ENCODE results near the gene PRLH.

Gene PRLH, protein sequence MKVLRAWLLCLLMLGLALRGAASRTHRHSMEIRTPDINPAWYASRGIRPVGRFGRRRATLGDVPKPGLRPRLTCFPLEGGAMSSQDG

DNA sequence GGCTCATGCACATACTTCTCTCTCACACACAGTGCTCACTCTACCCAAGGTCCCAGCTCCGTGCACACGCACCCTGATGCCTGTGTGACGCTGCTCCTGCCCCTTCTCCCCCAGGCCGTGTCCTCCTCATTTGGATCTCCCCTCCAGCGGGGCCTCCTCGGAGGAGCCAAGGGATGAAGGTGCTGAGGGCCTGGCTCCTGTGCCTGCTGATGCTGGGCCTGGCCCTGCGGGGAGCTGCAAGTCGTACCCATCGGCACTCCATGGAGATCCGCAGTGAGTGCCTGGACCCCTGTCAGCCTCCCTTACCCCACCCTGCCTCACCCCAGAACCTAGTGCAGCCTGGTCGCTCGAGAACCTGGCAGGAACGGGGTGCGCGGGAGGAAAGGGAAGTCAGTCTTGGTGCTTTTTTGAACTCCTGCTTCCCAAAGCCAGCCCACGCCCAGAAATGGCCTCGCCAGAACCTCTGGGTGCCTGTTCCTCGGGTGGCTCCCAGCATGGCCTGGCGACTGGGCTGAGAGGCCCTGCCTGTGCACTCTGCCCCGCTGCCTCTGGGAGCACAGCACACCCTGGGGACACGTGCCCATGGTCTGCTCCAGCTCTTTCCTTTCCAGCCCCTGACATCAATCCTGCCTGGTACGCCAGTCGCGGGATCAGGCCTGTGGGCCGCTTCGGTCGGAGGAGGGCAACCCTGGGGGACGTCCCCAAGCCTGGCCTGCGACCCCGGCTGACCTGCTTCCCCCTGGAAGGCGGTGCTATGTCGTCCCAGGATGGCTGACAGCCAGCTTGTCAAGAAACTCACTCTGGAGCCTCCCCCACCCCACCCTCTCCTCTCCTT, at the start of gene PRLH:
Gene PRLH, plus strand, starts transcription at position 174 of the 835 bp plus-strand sequence. Its CDS starts 0 bp downstream, at position 174.
- DNase-seq, result no peak

DNA sequence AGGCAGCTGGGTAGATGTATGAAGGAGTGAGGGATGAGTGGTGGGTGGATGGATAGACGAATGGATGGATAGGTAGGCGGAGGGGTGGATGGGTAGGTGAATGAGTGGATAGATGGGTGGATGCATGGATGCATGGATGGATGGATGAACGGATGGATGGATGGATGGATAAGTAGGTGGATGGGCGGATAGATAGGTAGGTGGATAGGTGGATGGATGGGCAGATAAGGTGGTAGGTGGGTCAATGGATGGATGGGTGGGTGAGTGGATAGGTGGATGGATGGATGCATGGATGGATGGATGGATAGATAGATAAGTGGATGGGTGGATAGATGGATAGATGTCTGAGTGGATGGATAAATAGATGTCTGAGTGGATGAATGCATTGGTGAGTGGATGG, 49.2 kb upstream of the PRLH start:
- DNase-seq, result no peak

DNA sequence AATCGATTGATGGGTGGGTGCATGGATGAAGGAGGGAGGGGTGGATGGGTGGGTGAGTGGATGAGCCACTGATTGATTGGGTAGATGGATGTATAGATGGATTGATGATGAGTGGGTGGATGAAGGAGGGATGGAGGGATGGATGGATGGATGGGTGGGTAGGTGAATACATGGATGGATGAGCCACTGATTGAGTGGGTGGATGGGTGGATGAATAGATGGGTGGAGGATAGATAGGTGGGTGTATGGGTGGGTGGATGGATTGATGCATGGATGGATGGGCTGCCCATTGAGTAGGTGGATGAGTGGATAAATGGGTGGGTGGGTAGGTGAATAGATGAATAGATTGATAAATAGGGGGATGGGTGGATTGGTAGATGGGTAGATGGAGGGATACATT, 48.4 kb upstream of the PRLH start:
- DNase-seq, result no peak

DNA sequence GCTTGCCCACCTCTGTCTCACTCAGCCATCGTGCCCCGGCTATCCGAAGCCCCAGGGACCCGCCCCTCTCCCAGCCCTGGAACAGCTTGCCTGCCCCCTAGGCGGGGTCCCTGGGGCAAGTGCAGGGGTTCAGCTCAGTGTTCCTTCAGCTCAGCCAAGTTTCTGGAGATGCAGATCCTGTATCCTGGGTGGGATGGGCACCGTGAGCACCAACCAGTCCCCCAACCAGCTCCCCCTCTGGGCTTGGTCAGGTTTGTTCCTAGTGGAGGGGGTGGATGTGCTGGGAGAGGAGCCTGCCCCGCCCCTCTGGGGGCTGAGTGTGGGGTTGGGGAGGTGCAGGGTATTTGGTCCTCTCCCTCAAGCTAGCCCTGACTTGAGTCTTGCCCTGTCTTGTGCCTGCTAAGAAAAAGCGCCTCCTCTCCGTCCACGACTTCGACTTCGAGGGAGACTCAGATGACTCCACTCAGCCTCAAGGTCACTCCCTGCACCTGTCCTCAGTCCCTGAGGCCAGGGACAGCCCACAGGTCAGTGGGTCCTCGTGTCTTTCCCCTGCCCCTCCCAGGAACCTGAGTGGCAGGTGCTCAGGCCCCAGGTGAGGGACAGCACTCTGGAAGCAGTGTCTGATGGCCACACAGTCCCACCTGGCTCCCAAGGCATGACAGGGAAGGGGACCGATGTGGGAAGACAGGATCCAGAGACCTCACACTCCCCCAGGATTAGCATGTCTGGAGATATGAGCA, 46.7 kb upstream of the PRLH start:
- DNase-seq, result no peak

DNA sequence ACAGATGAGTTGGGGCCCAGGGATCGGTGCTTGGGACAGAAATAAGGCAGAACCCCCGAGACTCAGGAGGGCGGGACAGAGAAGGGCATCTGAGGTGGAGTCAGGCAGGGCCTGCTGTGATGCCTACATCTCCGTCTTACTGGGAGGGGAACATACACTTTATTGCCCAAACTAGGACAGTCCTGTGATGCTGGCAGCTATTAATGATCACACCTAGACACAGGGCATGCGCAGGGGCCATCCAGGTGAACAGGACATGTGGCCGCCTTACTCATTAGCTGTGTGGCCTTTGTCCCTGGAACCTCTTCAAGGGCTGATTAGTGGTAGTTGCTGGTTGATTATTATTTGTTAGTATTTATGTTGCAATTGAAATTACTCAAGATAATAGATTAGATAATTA, 46.1 kb upstream of the PRLH start:
- no peak for DNase-seq

DNA sequence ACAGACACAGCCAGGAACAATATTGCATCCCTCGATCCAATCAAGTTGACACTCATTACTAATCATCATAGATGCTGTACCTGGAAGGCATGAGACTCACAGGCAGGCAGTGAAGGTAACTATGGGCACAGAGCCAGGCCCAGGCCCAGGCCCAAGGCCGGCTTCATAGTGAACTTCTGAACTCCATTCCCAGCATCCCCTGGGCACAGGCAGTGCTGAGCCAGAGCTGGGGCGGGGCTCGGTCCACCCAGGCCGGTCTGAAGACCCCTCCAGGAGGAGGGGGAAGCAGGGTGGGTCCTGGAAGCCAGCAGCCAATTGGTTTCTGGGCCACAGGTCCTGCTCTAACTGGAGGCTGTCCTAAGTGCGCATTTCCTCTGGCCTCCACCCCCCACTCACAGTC, 41.7 kb upstream of the PRLH start:
- no peak for DNase-seq

DNA sequence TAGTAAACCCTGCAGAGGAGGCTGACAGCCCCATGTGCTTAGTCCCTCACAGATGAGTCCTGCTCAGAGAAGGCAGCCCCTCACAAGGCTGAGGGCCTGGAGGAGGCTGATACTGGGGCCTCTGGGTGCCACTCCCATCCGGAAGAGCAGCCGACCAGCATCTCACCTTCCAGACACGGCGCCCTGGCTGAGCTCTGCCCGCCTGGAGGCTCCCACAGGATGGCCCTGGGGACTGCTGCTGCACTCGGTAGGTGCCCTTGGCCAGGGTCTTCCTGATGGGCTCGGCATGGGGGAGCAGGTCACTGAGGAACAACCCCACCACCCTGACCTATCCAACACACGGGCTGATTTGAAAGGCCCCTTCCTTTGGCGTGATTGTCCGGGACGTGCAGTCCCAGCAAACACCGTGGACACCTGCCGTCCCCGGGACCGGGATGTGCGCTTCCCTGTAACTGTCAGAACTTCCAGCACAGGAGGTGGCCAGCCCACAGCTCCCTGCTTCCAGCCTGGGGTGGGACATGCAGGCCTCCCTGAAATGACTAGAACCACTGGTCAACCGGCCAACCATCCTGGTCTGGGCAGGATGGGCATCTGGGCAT, 40.7 kb upstream of the PRLH start:
- DNase-seq, result no peak

DNA sequence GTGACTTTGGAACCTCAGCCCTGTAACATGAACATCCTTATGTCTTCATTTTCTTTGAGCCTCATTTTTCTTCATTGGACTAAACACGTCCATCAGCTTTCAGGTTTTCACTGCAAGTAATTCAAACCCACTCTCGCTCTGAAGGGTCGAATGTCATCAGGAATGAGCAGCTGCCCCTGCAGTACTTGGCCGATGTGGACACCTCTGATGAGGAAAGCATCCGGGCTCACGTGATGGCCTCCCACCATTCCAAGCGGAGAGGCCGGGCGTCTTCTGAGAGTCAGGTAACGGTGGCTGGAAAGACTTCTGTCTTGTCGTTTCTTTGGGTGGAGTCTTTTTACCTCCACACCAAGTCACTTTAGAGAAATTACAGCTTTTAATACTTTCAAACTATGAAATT, 39.1 kb upstream of the PRLH start:
- no peak for DNase-seq

DNA sequence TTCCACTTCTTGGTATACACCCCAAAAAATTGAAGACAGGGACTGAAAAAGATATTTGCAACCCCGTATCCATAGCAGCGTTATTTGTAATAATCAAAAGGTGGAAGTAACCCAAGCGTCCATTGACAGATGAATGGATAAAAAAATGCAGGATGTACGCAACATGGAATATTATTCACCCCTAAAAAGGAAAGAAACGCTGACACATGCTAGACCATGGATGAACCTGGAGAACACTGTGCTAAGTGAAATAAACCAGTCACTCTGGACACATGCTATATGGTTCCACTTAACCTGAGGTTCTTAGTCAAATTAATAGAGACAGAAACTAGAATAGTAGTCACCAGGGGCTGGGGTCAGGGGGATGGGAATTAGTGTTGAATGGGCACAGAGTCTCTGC, 38.6 kb upstream of the PRLH start:
- no peak for DNase-seq

DNA sequence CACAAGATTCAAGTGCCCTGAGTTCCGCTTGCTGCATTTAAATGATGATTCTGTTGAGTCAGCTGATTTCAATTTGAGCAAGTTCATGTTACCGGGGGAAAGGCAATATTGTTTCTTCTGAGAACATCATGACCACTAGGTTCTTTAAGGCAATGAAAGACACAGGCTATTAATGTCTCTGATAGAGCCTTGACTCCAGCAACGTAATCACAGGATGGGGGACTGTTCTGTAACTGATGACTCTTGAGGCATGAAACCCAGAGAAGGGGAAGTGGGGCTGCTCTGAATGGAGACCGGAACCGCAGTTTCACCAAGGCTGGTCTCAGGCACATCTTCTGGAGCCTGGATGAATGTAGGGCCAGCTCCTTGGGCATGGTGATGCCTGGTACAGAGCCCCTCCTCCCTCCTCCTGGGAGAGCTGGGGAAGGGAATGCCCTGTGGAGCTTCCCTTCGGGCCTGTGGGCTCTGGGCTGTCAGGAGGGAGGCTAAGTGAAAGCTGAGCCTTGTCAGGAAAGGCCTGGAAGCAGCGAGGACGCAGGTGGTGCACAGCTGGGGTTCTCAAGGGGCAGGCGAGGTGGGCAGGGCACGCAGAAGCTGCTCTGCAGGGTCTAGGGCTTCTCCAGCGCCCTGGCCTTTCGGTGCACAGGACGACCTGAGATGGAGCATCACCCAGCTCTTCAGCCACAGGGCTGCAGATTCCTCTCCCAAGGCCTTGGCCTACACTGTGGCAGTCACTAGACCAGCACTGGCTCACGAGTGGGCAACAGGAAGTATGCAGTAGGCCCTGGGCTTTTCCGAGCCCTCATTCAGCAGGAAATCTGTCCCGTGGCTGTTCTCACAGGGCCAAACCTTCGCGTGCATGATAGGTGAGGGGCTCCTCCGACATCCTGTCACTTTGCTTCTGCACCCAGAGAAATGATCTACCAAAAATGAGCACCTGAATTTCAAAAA, 36.6 kb upstream of the PRLH start:
- no peak for DNase-seq

DNA sequence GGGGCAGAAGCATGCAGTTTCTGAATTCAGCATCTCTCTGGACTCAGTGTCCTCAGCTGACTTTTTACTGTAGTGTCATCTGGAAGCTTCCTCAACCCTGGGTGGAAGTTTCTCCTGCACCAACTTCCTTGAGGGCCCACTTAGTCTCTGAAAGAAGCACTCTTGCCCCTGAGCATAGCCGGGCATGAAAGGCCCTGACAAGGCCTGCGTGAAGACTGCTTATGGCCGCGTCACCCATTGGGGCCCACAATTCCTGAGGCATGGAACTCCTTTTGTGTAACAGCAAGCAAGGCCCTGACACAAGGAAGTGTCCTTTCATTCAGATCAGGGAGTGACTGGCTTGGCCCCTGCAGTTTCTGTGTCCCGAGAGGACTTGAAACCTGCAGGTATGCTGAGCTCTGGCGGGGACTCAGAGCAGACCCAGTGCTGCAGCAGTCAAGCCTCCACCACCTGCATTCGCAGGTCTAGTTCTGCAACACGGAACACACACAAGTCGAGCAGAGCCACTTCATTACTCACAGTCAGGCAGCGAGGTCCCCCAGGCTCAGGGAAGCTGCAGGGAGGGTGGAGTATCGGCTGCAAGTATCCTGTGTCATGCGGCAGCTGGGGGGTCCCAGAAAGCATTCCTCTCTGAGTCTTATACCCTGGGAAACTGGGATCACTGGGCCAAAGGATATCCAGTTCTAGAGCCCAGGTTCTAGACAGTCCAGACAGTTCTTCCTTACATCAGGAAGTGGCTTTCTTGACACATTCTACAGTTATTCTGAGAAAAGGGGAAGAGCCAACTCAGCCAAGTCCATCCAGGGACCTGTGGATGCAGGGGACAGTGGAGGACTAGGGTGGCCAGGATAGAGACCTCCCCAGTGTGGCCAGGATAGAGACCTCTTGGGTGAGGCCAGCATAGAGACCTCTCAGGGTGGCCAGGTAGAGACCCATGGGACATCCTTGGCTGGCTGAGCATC, 35.6 kb upstream of the PRLH start:
- DNase-seq, result no peak

DNA sequence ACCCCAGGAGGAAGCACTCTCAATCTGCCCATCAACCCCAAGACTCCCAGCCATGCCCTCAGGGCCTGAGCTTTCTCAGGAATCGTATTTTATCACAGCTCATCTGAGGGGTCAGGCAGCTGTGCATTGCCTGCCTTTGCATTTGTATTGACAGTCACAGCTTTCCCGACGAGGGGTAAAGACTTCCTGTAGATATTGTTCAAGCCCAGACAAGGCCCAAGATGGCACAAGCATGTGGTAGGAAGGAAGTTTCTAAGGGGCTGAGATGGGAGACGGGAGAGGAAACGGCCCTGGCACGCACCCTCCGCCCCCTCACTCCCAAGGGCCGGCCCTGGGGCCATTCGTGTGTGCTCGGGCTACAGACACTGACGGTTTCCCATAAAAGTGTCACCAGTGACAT, 34.2 kb upstream of the PRLH start:
- DNase-seq, result no peak

DNA sequence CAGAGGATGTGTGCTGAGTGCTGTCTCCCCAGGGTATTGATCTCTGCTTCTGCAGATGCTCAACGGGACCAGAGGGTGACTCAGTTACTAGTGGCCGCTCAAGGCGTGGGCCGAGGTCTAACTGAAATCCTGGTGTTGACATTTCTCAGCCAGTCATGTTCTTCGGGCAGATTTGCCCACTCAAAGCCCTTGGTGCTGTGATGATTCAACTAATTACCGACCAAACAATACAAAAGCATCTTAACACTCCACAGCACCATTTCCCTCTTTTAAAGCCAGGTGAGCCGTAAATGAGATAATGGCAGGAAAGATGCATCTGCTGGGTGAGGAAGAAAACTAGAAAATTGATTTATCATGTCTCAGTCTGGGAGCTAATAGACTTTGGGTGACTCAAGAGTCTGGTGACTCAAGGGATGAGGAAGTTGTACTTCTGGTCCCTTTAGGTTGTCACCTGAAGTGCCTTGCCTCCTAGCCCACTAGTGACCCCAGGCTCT, 32.7 kb upstream of the PRLH start:
- DNase-seq, result no peak

DNA sequence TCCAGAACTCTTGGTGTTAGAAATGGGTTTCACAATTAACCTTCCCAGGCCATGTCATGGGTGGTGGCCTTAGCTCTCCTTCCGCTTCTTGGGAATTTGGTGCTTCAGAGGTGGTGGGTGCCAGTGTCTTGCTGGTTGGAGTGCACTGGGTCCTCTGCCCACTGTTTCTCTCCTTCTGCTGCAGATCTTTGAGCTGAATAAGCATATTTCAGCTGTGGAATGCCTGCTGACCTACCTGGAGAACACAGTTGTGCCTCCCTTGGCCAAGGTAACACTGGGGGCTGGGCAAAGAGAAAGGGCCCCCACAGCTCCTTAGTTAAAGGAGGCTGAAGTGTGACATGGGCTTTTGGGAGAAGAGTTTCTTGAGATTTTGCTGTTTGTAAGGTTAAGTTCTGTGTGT, 32.0 kb upstream of the PRLH start:
- DNase-seq, result no peak

DNA sequence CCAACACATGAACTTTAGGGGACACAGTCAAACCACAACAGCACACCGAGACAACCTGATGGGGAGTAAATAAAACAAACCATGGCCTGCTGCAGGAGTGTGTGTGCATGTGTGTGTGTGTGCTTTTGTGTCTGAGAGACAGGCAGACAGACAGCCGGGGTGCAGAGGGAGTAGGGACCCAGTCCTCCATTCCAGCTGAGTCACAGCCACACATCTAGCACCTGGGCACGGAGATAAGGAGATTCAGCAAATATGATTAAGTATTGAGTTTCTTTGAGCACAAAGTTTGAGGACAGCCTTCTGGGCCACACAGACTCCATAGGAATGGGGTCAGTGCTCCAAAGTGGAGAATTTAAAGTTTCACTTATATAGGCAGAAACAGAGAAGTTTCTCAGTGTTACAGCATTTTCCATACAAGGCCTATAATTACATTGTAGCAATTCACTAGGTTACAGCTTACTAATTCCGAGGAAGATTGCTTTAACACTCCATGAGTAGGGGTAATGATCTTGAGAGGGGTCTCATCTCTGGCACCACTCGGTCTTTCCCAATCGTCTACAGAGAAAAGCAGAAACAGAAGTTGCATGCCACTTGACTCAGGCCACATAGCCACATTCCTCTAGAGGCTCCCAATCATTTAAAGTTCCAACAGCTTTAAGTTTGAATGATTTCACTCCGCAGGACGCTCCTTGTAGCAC, 30.8 kb upstream of the PRLH start:
- no peak for DNase-seq

DNA sequence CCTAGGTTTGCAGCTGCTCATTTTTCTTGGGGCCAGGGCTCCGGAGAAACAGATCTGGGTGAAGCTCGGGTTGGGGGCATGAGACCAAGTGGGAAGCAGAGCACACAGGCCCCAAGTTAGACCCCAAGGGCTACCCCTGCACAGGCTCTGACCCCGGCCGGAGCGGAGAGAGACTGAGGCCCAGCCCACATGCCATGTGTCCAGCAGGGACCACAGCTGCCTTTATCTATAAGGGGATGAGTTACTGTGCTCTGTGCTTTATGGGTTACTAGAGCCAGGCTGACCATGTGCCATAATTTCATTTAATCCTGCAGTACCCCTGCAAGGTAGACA, 30.3 kb upstream of the PRLH start:
- DNase-seq, result no peak

DNA sequence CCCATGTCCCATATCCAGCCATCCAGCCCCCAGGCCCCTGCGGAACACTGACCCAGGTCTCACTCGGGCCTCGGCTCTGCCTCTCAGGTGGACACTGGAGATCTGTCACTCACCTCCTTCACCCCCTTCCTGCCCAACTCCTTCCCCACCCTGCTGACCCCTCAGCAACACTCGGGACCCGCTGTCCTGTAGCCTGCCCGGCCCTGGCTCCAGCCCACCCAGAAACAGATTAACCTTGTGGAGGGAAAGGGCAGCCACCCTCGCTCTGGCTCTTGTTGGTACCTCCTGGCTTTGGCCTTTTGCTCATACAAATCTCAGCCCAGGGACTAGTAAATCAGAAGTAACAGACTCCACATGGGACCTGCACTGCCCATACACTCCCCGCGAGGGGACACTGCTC, 29.8 kb upstream of the PRLH start:
- DNase-seq, result no peak

DNA sequence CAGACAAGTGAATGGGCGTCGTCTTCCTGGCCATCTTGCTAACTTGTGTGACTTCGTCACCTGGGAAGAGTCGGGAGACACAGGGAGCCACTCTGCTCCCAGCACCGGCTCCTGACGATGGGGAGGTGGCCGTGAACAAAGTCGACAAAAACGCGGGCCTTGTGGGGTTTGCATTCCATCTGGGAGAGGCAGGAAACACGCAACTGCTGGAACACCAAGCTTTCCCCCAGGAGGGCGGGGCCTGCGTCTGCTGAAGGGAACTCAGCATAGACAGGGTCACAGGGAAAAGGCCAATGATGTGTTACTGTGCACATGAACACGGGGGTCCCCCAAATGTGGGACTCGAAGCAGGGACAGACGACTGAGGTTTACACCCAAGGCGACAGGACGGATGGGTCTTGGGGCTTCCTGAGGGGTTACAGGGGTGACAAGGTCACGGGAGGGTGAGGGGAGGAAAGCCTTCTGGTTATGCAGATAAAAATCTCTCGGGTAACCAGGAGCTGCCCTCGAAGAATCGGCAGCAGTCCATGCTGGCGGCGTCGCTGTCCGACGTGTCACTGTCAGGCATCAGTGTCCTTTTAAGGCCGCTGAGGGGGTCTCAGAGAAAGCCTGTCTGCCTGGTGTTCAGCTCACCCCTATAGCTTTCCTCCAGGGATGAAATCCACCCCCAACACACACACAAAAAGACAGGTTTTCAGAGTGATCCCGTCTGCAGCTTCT, 28.2 kb upstream of the PRLH start:
- DNase-seq, result no peak

DNA sequence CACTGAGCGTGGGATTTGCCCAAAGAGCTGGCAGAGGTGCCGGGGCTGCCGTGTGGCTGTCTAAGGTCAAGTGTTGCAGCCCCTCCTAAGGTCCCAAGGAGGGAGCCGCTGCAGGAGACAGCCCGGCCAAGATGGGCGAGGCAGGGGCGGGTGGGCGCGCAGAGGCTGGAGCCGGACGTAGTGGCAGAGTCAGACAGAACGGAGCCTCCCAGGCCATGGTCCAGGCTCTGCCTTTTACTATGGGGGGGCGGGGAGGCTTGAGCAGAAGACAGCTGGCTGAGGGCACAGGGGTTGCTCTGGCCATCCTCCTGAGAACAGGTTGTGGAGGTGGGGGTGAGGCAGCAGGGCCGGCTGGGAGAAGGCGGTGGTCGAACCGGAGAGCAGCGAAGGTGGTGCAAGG, 27.5 kb upstream of the PRLH start:
- no peak for DNase-seq

DNA sequence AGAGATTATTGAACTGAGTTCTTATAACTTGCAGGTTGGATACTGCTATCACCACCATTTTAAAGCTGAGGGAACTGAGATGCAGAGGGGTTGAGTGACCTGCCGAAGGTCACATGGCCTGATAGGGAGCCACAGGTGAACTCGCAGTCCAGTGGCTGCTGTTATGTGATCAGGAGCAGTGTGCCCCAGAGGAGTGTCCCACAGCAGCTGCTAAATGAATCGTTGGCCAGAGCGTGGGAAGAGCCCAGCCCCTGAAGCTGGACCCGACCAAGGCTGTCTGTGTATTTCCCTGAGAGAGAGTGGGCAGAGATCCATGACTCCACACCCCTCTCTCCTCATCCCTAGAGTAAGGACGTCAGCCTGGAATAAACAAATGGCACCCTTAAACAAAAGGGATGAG, 26.7 kb upstream of the PRLH start:
- no peak for DNase-seq
